H9 (cell line): ENCODE results near the gene HMOX2. TPM values are rescaled to one million over a fixed set of nuclear protein-coding genes. Genes with fewer than 3 reads are reported as not detected.

Experiments used
- DNase-seq: peaks from one replicate; pipeline ENCODE4 v3.0.0-alpha.2; 2017
- H2AFZ ChIP-seq: one replicate; pipeline ENCODE4 v1.6.1; 2013; ENCODE audit warnings: mild to moderate bottlenecking, low read length, control low read depth, moderate library complexity
- H2AK5ac ChIP-seq: 2 replicates; pipeline ENCODE4 v1.6.1; 2013; ENCODE audit warnings: low read length, control low read depth, mixed read lengths; ENCODE audit not compliant: insufficient read length
- H2BK120ac ChIP-seq: one replicate; pipeline ENCODE4 v1.6.1; 2013; ENCODE audit warnings: low read depth, mild to moderate bottlenecking, low read length, control low read depth, inconsistent platforms; ENCODE audit not compliant: poor library complexity, severe bottlenecking
- H2BK12ac ChIP-seq: 2 replicates; pipeline ENCODE4 v1.6.1; 2013; ENCODE audit warnings: low read length, control low read depth, mixed read lengths, low read depth; ENCODE audit not compliant: insufficient read length
- H2BK15ac ChIP-seq: 2 replicates; pipeline ENCODE4 v1.6.1; 2013; ENCODE audit warnings: low read depth, low read length, control low read depth
- H2BK20ac ChIP-seq: one replicate; pipeline ENCODE4 v1.6.1; 2013; ENCODE audit warnings: low read depth, mild to moderate bottlenecking, low read length, control low read depth, inconsistent platforms; ENCODE audit not compliant: poor library complexity, severe bottlenecking
- H2BK5ac ChIP-seq: 2 replicates; pipeline ENCODE4 v1.6.1; 2013; ENCODE audit warnings: low read length, control low read depth, mixed read lengths; ENCODE audit not compliant: insufficient read length
- H3K14ac ChIP-seq: 2 replicates; pipeline ENCODE4 v1.6.1; 2013; ENCODE audit warnings: low read length, control low read depth; ENCODE audit not compliant: insufficient read depth
- H3K18ac ChIP-seq: 2 replicates; pipeline ENCODE4 v1.6.1; 2013; ENCODE audit warnings: low read depth, mild to moderate bottlenecking, mixed read lengths, low read length, control low read depth; ENCODE audit not compliant: insufficient read length
- H3K23ac ChIP-seq: 2 replicates; pipeline ENCODE4 v1.6.1; 2013; ENCODE audit warnings: low read length, control low read depth, mixed read lengths, low read depth; ENCODE audit not compliant: insufficient read length
- H3K23me2 ChIP-seq: 2 replicates; pipeline ENCODE4 v1.6.1; 2013; ENCODE audit warnings: low read depth, mild to moderate bottlenecking, mixed read lengths, low read length, control low read depth; ENCODE audit not compliant: insufficient read length, poor library complexity, severe bottlenecking
- H3K27ac ChIP-seq: 2 replicates; pipeline ENCODE4 v1.5.1; 2013; ENCODE audit warnings: low read length, control low read depth, mixed read lengths, low read depth; ENCODE audit not compliant: insufficient read length
- H3K27me3 ChIP-seq: 2 replicates; pipeline ENCODE4 v1.6.1; 2013; ENCODE audit warnings: low read length, control low read depth, inconsistent platforms; ENCODE audit not compliant: insufficient read depth
- H3K4ac ChIP-seq: 2 replicates; pipeline ENCODE4 v1.6.1; 2013; ENCODE audit warnings: low read depth, mild to moderate bottlenecking, control low read depth, inconsistent platforms, low read length, moderate library complexity
- H3K4me1 ChIP-seq: 2 replicates; pipeline ENCODE4 v1.6.1; 2013; ENCODE audit warnings: low read length, control low read depth, inconsistent platforms; ENCODE audit not compliant: insufficient read depth
- H3K4me2 ChIP-seq: 2 replicates; pipeline ENCODE4 v1.6.1; 2013; ENCODE audit warnings: low read length, control low read depth, mixed read lengths; ENCODE audit not compliant: insufficient read length, insufficient read depth
- H3K56ac ChIP-seq: 2 replicates; pipeline ENCODE4 v1.6.1; 2013; ENCODE audit warnings: low read depth, mild to moderate bottlenecking, mixed read lengths, low read length, control low read depth; ENCODE audit not compliant: insufficient read length
- H3K79me1 ChIP-seq: 2 replicates; pipeline ENCODE4 v1.6.1; 2013; ENCODE audit warnings: low read depth, mild to moderate bottlenecking, moderate library complexity, low read length, control low read depth, inconsistent platforms; ENCODE audit not compliant: insufficient read depth, poor library complexity, severe bottlenecking
- H3K79me2 ChIP-seq: 2 replicates; pipeline ENCODE4 v1.6.1; 2013; ENCODE audit warnings: low read length, control low read depth, inconsistent platforms; ENCODE audit not compliant: insufficient read depth
- H3K9ac ChIP-seq: 2 replicates; pipeline ENCODE4 v1.6.1; 2013; ENCODE audit warnings: low read length, control low read depth, mixed read lengths; ENCODE audit not compliant: insufficient read length; ENCODE audit errors: extremely low read depth
- H3K9me3 ChIP-seq: one replicate; pipeline ENCODE4 v1.6.1; 2013; ENCODE audit warnings: low read depth, low read length, inconsistent platforms; ENCODE audit not compliant: control insufficient read depth
- H3T11ph ChIP-seq: one replicate; pipeline ENCODE4 v1.6.1; 2013; ENCODE audit warnings: mild to moderate bottlenecking, low read length, control low read depth, inconsistent platforms
- H4K20me1 ChIP-seq: one replicate; pipeline ENCODE4 v1.6.1; 2013; ENCODE audit not compliant: control insufficient read depth, insufficient read length, insufficient read depth
- H4K5ac ChIP-seq: 2 replicates; pipeline ENCODE4 v1.6.1; 2013; ENCODE audit warnings: low read depth, mild to moderate bottlenecking, mixed read lengths, low read length, control low read depth; ENCODE audit not compliant: insufficient read length
- H4K8ac ChIP-seq: replicated peaks from 2 replicates; pipeline ENCODE4 v1.6.1; 2013; ENCODE audit warnings: low read length, control low read depth, mixed read lengths, low read depth; ENCODE audit not compliant: insufficient read length
- H4K91ac ChIP-seq: 2 replicates; pipeline ENCODE4 v1.6.1; 2013; ENCODE audit warnings: low read depth, mild to moderate bottlenecking, moderate library complexity, mixed read lengths, low read length, control low read depth; ENCODE audit not compliant: insufficient read length
- H3K27ac Mint-ChIP-seq, 3 experiments: 2 replicates in 2 of 3; 3 replicates in 1 of 3; pipeline ENCODE4 v1.8.0; 2020 to 2021; ENCODE audit warnings: mixed read lengths in 3 of 3, mild to moderate bottlenecking in 1 of 3, moderate library complexity in 1 of 3
- H3K27me3 Mint-ChIP-seq: 2 replicates; pipeline ENCODE4 v1.8.0; 2021; ENCODE audit warnings: low read depth, mild to moderate bottlenecking, moderate library complexity, mixed read lengths
- H3K36me3 Mint-ChIP-seq, 3 experiments: 2 replicates in 2 of 3; 3 replicates in 1 of 3; pipeline ENCODE4 v1.8.0; 2020 to 2021; ENCODE audit warnings: low read depth in 3 of 3, mixed read lengths in 3 of 3; ENCODE audit not compliant: insufficient read depth in 1 of 3
- H3K4me1 Mint-ChIP-seq, 2 experiments: 2 replicates each; pipeline ENCODE4 v1.8.0; 2020; ENCODE audit warnings: mixed read lengths in 2 of 2
- H3K4me3 Mint-ChIP-seq, 2 experiments: 2 replicates in 1 of 2; 3 replicates in 1 of 2; pipeline ENCODE4 v1.8.0; 2020 to 2021; ENCODE audit warnings: mild to moderate bottlenecking in 2 of 2, mixed read lengths in 2 of 2, moderate library complexity in 1 of 2
- H3K9me3 Mint-ChIP-seq, 2 experiments: 2 replicates in 1 of 2; 3 replicates in 1 of 2; pipeline ENCODE4 v1.8.0; 2020; ENCODE audit warnings: mild to moderate bottlenecking in 2 of 2, mixed read lengths in 2 of 2, moderate library complexity in 1 of 2
- WGBS: extraction: QIAGEN DNeasy Blood & Tissue Kit; methylation state at CpG from one replicate; pipeline ENCODE4 v1.1.7; 2013; ENCODE audit warnings: missing lambda C conversion rate, low lambda C conversion rate, mixed read lengths; ENCODE audit not compliant: insufficient read length; ENCODE audit errors: extremely low coverage; 5-methylcytosine and 5-hydroxymethylcytosine counted together
- total RNA-seq: library from RNA; stranded (reverse); gene quantifications from 2 replicates; pipeline ENCODE4 v1.2.1, GENCODE V29; 2021
- TF ChIP-seq, protein P1 (sequence below): fragments of 200-600 bp; sonication (generic); conservative IDR thresholded peaks from 3 replicates; pipeline ENCODE4 v1.8.0; 2021; ENCODE audit warnings: antibody characterized with exemption, mild to moderate bottlenecking

HMOX2 gene
- total RNA-seq, 1 experiment from 2014 or later, result 44.4 TPM

DNA sequence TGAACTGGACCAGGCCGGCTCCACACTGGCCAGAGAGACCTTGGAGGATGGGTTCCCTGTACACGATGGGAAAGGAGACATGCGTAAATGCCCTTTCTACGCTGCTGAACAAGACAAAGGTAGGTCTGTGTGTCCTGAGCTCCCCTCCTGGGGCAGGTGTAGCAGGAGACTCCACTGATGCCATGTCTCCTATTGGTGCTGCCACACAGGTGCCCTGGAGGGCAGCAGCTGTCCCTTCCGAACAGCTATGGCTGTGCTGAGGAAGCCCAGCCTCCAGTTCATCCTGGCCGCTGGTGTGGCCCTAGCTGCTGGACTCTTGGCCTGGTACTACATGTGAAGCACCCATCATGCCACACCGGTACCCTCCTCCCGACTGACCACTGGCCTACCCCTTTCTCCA lies 33.2 kb downstream of the HMOX2 start:
- no peak overlapping the region for H2AK5ac ChIP-seq
- Mint-ChIP-seq H3K4me1 (peaks cover 9 to 13% of the 10 kb centered on the region in 2 experiments; a peak in 2 of 4 replicates), H3K27ac (no peak overlapping the region), H3K4me3 (no peak overlapping the region), H3K27me3 (no peaks in the 10 kb centered on the region; the same call in 1 of the 2 replicates), H3K9me3 (no peaks in the 10 kb centered on the region), H3K36me3 (peaks cover 16 to 55% (median 42%) of the 10 kb centered on the region in 3 experiments; a peak in 6 of 7 replicates)
- no peak overlapping the region for H2AFZ ChIP-seq
- no peak overlapping the region for H2BK120ac ChIP-seq
- H2BK5ac ChIP-seq, result no peak overlapping the region
- H3K56ac ChIP-seq, result no peak overlapping the region
- no peak overlapping the region for H4K8ac ChIP-seq
- H3K9ac ChIP-seq, result no peak overlapping the region
- H4K5ac ChIP-seq, result no peak overlapping the region
- no peak for DNase-seq
- no peak overlapping the region for H3K27ac ChIP-seq
- no peaks in the 10 kb centered on the region for H4K20me1 ChIP-seq
- no peak overlapping the region for H3K4ac ChIP-seq
- H3K23ac ChIP-seq, result no peak overlapping the region
- H2BK12ac ChIP-seq, result no peak overlapping the region
- H3K27me3 ChIP-seq, result no peaks in the 10 kb centered on the region
- no CpG with 5 or more reads among the region's 8 CpGs for WGBS
- H2BK20ac ChIP-seq, result no peak overlapping the region
- H2BK15ac ChIP-seq, result no peak overlapping the region
- H3K18ac ChIP-seq, result no peak overlapping the region
- H3K79me2 ChIP-seq, result no peaks in the 10 kb centered on the region
- no peaks in the 10 kb centered on the region for H3K9me3 ChIP-seq
- H3K14ac ChIP-seq, result no peak overlapping the region
- no peak overlapping the region for H3T11ph ChIP-seq
- no peaks in the 10 kb centered on the region for H3K23me2 ChIP-seq
- TF ChIP-seq, protein P1, sequence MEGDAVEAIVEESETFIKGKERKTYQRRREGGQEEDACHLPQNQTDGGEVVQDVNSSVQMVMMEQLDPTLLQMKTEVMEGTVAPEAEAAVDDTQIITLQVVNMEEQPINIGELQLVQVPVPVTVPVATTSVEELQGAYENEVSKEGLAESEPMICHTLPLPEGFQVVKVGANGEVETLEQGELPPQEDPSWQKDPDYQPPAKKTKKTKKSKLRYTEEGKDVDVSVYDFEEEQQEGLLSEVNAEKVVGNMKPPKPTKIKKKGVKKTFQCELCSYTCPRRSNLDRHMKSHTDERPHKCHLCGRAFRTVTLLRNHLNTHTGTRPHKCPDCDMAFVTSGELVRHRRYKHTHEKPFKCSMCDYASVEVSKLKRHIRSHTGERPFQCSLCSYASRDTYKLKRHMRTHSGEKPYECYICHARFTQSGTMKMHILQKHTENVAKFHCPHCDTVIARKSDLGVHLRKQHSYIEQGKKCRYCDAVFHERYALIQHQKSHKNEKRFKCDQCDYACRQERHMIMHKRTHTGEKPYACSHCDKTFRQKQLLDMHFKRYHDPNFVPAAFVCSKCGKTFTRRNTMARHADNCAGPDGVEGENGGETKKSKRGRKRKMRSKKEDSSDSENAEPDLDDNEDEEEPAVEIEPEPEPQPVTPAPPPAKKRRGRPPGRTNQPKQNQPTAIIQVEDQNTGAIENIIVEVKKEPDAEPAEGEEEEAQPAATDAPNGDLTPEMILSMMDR, result no peak
- no peaks in the 10 kb centered on the region for H3K4me1 ChIP-seq
- no peak overlapping the region for H3K4me2 ChIP-seq
- no peaks in the 10 kb centered on the region for H3K79me1 ChIP-seq
- H4K91ac ChIP-seq, result no peak overlapping the region
